Stimulated activated CD8-positive, alpha-beta memory T cell treated with anti-CD3 and anti-CD28 coated beads, Interleukin-4, amount 100 ng/mL, for 1 hour (primary cell): Measurements from ENCODE around the gene USP44.
"Not testable (repeated sequence)": the region's sequence is repeated elsewhere in the genome, so short reads cannot be mapped to it uniquely, and the experiment has no call there.

ENCODE experiments used
- DNase-seq, 2 donors: peaks; one replicate each; pipeline ENCODE4 v3.0.0-alpha.2; 2020; ENCODE audit warnings: low read depth in 2 of 2, low spot score in 1 of 2

Gene USP44

DNA sequence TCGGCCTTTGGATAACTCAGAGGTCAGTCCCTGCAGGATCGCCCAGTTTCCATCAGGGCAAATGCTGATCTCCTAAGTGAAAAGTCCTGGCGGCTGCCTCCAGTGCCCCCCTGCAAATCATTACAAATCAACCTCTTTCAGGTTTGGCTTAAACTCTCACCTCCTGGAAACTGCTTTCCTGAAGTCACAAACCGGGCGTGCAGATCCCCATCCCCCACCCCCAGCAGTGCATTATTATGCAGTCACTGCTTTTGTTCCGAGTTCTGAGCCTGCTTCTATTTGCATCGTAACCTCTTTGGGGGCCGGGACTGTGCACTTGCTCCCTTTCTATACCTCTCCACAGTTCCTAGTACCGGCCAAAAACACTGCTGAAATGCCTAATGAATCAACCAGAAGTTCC is at the start of gene USP44:
TSS of gene USP44 (minus strand) at position 172 of the 400 bp plus-strand sequence. CDS start 17,220 bp downstream, outside the sequence.
- no peak for DNase-seq

DNA sequence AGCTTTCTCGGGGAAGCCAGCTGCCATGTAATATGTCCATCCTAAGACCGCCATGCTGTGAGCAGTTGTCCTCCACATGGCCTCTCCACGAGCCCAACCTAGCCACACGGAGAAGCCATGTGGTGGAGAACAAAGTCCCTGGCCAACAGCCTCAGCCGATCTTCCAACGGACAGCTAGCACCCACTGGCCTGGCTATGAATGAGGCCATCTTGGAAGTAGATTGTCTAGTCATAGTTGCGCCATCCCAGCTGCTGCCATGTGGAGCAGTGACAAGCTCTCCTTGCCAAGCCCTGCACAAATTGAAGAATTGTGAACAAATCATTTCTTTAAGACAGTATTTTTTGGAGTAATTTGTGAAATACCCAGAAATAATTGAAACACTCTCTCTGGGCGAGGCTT is 49.3 kb upstream of the USP44 start:
- no peak for DNase-seq

DNA sequence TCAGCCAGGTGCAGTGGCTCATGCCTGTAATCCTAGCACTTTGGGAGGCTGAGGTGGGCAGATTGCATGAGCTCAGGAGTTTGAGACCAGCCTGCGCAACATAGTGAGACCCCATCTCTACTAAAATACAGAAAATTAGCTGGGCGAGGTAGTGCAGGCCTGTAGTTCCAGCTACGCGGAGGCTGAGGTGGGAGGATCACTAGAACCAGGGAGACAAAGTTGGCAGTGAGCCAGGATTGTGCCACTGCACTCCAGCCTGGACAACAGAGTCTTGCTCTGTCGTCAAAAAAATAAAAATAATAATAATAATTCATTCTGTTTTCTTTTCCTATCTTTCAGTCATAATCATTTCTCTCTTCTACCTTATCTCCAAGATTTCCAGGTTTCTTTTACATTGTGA is 48.6 kb upstream of the USP44 start:
- DNase-seq: no peak

DNA sequence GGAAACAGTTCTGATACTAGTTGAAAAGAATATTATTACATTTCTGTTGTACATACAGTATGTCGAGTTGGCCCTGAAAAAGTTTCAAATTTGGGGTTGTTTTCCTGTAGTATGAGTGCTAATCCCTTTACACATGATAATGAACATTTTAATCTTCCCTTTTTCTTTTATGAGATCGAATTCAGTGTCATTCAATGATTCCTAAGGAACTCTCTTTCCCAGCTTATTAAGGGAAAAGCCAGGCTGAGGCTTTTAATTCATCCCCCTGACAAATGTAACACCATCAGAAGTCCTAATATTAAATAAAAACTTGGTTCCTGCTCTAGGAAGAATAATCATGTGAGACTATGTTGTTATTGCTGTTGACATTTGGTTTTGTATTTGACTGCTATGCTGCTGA is 42.9 kb upstream of the USP44 start:
- DNase-seq: no peak

DNA sequence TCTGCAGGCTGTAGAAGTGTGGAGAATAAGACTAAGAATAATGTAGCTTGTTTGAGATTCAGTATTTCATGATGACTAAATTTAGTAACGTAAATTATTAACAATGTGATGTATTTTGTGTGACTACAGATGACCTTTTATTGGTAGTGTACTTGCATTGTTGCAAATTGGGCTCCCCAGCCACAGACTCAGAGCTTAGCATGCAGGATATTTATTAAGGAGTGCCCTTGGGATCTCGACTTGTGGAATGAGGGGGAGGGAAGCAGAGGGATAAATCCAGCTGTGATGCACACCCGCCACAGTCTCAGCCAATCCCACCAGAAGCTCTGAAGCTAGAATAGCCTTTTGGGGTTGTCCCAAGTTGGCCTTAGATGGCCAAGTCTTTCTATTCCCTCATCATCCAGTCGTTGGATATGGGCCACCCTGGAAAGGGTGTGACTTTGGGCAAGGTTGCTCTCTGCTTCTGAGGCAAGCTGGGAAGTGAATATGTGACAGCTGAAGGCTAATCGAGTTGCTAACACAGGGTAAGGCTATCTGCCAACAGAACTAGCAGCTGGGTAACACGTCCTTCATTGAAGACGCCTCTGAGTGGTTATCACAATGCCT is 42.1 kb upstream of the USP44 start:
- no peak for DNase-seq

DNA sequence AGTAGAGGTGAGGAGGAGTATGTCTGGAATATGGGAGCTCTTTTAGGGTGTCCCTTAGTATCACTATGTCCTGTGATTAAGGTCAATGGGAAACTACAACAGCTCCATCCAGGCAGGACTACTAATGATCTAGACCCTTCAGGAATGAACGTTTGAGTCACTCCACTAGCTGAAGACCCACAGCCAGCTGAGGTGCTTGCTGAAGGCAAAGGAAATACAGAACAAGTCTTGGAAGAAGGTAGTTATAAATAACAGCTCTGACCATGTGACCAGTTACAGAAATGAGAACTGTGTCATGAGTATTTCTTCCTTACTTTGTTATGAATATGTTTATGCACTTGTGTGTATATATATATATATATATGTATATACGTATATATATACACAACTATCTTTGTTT is 40.5 kb upstream of the USP44 start:
- DNase-seq: no peak

DNA sequence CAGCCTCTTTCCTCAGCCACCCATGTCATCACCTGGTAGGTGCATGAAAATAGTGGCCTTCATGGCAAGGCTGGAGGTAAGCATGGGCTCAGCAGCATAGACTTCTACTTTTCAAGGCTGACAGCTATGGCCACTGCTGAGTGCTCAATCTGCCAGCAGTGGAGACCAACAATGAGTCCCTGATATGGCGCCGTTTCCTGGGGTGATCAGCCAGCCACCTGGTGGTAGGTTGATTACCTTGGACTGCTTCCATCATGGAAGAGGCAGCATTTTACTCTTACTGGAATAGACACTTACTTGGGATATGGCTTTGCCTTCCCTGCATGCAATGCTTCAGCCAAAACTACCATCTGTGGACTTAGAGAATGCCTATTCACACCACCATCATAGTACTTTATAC is 39.5 kb upstream of the USP44 start:
- no peak for DNase-seq

DNA sequence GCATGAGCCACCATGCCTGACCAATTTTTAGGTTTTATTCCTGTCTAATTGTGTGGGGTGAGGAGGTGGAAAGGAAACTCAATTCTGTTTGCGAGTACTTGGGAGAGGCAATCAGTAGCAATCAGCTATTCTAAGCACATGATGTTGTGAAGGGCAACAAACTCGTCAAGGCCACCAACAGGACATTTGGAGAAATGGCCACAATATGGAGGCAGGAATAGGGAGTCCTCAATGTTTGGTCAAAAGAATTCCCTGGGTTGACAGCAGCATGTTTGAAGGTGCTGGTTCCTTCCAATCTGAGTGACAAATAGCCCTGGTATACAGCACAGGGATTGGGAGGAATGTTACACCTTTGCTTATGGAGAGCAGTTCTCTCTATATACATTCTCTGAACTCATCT is 32.7 kb upstream of the USP44 start:
- DNase-seq: no peak

DNA sequence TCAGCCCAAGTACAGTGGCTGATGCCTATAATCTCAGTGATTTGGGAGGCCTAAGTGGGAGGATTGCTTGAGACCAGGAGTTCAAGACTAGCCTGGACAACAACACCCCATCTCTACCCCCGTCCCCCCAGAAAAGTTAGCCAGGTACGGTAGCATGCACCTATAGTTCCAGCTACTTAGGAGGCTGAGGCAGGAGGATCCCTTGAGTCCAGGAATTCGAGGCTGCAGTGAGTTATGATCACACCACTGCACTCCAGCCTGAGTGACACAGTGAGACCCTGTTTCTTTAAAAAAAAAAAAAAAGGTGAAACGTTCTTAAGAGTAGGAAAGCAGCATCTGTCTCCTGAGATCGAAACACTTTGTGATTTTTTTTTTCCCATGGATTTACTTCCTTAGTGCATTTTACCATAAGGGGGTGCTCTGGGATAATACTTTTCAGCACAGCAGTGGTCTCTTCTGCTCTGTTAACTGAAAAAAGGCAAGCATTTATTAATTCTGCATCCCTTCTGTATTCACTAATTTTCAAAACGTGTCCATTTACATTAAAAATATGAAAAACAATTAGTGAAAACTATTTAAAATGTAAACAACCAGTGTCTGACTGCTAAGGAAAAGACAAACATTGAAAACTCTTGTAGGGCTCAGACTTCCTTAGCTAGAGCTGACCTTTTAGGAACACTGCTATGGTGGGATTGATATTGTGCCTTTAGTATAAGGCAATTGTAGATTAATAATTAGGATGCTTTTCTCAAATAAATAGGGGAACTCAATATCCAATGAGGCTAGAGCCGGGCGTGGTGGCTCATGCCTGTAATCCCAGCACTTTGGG is 31.2 kb upstream of the USP44 start:
- no peak for DNase-seq

DNA sequence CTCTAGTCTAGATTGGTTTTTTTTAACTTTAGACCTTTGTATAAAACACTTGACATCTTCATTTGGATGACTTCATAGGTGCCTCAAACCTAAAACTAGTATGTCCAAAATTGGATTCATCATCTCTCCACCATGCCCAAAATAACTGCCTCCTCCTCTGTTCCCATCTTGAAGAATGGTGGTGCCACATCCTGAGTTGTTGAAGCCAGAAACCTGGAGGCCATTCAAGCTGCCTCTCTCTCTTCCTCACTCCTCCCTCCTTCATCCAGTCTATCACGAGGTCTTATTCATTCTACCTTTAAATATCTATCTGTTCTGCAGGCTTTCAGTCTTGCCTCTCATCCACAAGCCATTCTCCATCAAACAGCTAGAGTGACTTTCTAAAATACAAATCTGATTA is 26.5 kb upstream of the USP44 start:
- DNase-seq: no peak

DNA sequence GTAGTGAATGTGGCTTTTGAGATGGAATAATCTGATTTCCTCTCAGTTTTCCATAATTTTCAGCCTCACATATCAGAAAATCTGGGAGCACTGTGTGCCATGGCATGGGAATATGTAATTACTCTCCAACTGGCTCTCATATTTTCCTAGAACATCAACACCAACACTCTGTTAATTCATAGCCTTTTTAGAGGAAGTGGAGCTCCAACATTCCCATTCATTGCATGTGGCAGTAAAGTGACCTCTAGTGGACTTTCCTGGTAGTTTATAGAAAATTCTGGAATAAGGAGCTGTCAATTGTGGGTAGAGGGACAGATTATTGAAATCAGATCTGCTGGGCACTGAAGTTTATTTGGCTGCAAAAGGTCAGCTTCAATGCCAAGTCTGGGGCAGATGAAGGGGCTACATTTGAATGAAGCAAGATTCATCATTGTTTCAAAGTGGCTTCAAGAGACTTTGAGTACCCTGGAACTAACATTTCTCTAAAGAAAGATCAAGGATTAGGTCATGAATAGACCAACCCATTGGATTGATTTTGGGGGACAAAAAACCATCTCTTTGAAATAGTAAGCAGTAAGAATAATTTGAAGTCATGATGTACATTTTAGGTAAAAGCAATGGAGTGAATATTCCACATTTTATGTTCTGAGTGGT is 23.6 kb upstream of the USP44 start:
- DNase-seq: no peak

DNA sequence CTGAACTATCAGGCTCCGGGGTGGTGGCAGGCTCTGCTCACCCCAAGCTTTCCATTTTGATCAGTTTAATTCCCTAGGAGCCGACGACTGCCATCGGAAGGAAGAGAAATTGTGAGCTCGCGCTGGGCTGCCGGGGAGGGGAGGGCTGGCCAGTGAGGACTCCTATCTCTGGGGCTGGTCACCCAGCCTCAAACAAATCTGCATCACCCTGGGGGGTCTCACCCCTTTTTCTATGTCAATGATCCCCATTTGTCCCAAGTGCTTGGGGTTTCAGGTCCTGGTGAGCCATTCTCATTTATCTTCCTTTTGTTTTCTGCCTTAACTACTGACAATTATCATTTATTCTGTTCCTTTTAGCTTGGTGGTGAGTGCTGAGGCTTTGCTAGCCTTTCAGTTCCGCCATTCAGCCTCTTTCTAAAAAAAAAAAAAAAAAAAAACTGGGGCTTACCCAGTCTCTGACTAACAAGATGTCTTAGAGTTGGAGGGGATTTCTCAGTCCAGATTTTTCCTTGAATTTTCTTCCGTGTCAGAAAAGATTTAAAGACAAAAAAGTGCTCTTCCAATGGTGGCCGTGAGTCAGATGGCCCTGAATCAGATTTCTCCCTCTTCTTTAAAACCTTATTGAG is 22.8 kb upstream of the USP44 start:
- no peak for DNase-seq

DNA sequence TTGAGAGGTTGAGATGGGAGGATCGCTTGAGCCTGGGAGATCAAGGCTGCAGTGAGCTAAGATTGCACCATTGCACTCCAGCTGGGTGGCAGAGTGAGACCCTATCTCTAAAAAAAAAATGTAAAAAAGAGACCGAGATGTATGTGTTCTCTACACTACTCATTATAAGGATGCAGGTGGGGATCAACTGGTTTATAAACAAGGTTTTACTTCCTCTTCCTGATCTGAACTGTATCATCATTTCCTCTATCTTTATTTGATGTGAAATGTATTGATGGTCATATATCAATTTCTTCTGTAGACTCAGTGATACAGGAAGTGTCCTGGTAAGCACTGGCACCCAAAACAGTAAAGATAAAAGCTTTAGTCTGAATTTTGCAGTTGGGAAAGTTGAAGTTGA is 20.1 kb upstream of the USP44 start:
- no peak for DNase-seq

DNA sequence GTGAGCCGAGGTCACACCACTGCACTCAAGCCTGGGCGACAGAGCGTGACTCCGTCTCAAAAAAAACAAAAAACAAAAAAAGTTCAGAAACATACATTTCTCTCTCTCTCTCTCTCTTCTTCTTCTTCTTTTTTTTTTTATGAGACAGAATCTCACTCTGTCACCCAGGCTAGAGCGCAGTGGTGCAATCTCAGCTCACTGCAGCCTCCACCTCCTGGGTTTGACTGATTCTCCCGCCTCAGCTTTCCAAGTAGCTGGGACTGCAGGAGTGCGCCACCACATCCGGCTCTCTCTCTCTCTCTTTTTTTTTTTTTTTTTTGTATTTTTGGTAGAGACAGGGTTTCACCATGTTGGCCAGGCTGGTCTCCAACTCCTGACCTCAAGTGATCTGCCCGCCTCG is 16.8 kb upstream of the USP44 start:
- not testable (repeated sequence) for DNase-seq

DNA sequence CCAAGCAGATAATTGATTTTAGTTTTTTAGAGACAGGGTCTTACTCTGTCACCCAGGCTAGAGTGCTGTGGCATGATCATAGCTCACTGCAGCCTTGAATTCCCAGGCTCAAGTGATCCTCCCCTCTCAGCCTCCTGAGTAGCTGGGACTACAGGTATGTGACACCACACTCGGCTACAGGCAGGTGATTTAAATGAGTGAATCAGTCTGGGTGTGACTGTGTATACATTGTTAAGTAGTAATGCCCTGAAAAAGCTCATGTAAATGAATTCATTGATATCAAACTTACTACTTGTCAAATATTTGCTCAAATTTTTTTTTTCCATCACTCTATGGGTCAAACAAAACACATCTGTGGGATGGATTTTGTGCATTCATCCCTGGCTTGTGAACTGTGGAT is 6.3 kb upstream of the USP44 start:
- no peak for DNase-seq

DNA sequence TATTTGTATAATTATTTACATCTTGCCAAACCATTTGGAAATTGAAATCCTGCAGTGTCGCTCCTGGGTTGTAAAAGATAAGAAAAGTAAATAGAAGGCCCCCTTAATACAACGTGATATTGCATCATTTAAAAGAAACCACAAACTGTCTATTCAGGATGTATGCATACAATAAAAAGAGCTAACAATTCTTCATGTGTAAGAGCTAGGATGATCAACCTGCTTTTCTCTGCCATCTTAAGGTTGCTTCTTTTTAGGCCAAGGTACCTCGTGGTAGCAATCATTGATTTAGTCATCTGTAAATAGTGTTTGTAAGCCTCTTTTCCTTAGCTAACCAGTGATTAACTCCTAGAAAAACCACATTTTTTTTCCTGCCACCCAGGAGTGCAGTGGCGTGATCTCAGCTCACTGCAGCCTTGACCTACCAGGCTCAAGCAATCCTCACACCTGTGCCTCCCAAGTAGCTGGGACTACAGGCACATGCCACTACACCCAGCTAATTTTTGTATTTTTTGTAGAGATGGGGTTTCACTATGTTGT is 3.3 kb upstream of the USP44 start:
- no peak for DNase-seq

DNA sequence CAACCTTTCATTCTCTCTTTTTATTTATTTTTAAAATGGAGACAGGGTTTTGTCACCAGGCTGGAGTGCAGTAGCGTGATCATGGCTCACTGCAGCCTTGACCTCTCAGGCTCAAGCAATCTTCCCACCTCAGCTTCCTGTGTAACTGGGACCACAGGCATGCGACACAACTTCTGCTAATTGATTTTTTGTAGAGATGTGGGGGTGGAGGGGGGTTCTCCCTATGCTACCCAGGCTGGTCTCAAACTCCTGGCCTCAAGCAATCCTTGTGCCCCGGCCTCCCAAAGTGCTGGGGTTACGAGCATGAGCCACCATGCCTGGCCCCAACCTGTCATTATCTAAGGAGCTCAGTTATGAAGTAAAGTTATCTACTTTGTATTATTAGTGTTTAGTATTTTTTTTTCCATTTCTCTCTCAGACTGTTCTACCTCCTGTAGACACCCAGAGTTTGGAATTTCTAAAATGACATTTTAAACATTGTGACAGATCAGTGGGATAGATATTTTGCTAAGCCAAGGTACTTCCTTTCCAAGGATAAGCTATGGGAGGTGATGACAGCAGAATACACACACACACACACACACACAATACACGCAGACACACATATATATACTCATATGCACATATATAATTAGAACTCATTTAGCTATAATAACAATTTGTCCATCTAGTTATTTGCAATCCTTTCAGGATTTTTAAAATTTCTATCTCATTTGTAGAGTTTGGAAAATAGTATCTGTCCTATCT is 2.1 kb upstream of the USP44 start:
- DNase-seq: no peak

DNA sequence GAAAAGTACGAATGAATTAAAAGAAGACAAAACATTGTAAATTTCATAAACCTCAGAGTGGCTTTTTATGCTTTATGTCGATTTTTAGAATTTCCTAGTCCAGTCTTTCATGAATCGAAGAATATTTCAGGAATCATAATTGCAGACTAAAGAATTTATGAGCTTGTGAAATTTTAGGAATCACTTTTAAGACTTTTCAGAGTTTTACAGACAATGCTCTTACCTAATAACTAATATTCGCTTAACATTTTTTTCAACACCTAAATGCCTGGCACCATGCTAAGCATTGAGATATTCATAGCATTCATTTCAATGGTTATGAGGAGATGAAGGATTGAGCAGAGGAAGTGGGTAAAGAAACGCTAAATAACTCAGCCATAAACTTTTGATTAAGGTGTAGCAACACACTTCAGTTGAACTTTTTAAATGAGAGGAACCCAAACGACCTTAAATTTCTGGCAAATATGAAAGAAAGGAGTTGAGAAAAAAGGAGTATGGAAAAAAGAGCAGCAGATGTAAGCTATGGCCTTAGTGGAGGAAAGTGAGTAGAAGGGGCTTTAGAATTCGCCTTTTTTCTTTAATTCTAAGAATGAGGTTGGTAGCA is 739 bp upstream of the USP44 start:
- no peak for DNase-seq

DNA sequence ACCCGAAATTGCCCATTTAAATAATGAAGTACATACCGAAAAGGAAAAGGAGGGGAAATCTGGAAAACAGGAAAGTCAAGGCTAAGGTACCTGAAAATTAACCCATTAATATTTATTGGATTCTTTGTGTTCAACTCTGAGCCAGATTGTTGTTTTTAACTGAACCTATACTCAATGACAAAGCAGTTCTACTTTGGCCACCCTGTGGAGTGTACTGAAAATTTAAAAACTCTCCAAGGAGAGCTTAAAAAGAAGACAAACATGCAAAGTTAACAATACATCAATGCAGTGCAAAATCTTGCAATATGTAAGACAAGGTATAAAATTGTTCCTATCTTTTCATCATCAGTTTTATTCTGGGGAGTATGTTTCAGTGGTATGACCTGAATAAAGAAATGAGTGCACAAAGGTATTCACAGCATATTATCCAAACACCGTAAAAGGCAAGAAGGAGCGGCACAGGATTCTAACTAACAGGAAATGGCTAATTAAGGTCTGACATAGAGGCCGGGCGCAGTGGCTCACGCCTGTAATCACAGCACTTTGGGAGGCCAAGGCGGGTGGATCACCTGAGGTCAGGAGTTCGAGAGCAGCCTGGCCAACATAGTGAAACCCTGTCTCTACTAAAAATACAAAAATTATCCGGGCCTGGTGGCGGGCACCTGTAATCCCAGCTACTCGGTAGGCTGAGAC is 1.7 kb downstream of the USP44 start:
- DNase-seq: no peak
